Fibroblast of lung (primary cell): Measurements from ENCODE around the gene PLN. TPM values are rescaled to one million over a fixed set of nuclear protein-coding genes. Genes with fewer than 3 reads are reported as not detected.

Experiments used
- DNase-seq, 2 donors: peaks; one replicate each; pipeline versions ENCODE4 v3.0.0 to v3.0.0-alpha.2; 2010; ENCODE audit warnings: low read depth in 2 of 2
- H2AFZ ChIP-seq: 2 replicates; pipeline ENCODE4 v1.5.1; 2012; ENCODE audit warnings: low read length, control low read depth, inconsistent platforms
- H3K27ac ChIP-seq: 2 replicates; pipeline ENCODE4 v1.5.1; 2011; ENCODE audit warnings: low read length, control low read depth; ENCODE audit not compliant: insufficient read depth
- H3K27me3 ChIP-seq: 2 replicates; pipeline ENCODE4 v1.5.1; 2011; ENCODE audit warnings: mild to moderate bottlenecking, low read length; ENCODE audit not compliant: control insufficient read depth, insufficient read depth
- H3K36me3 ChIP-seq: 2 replicates; pipeline ENCODE4 v1.5.1; 2011; ENCODE audit warnings: low read length; ENCODE audit not compliant: control insufficient read depth, insufficient read depth
- H3K4me1 ChIP-seq: 2 replicates; pipeline ENCODE4 v1.5.1; 2011; ENCODE audit warnings: low read length; ENCODE audit not compliant: control insufficient read depth, insufficient read depth; ENCODE audit errors: extremely low read depth
- H3K4me2 ChIP-seq: 2 replicates; pipeline ENCODE4 v1.5.1; 2011; ENCODE audit warnings: low read length, control low read depth; ENCODE audit not compliant: insufficient read depth; ENCODE audit errors: extremely low read depth
- H3K4me3 ChIP-seq, 4 experiments: fragments of 200-600 bp in 1 of 4; sonication (generic) in 1 of 4; replicated peaks in 1 of 4; 2 replicates each; pipeline ENCODE4 v1.5.1; 2011 to 2016; ENCODE audit warnings: low read length in 4 of 4, low read depth in 3 of 4, mild to moderate bottlenecking in 3 of 4, control low read depth in 2 of 4, inconsistent platforms in 1 of 4, mixed read lengths in 1 of 4; ENCODE audit not compliant: insufficient read depth in 1 of 4; ENCODE audit errors: control extremely low read depth in 1 of 4
- H3K79me2 ChIP-seq: 2 replicates; pipeline ENCODE4 v1.5.1; 2012; ENCODE audit warnings: mild to moderate bottlenecking, low read length, inconsistent platforms; ENCODE audit not compliant: control insufficient read depth, insufficient read depth
- H3K9ac ChIP-seq: 2 replicates; pipeline ENCODE4 v1.5.1; 2011; ENCODE audit warnings: mild to moderate bottlenecking, low read length, control low read depth; ENCODE audit not compliant: insufficient read depth
- H3K9me3 ChIP-seq: 2 replicates; pipeline ENCODE4 v1.5.1; 2012; ENCODE audit warnings: low read depth, low read length; ENCODE audit not compliant: control insufficient read depth, insufficient read depth
- H4K20me1 ChIP-seq: 2 replicates; pipeline ENCODE4 v1.5.1; 2011; ENCODE audit warnings: low read length; ENCODE audit not compliant: control insufficient read depth, insufficient read depth; ENCODE audit errors: extremely low read depth
- CTCF ChIP-seq, 2 donors: IDR thresholded peaks in 1 of 2; conservative IDR thresholded peaks in 1 of 2; 1 replicate in 1 of 2; 2 replicates in 1 of 2; pipeline ENCODE4 v1.5.1; 2011 to 2012; ENCODE audit warnings: low read length in 2 of 2, control low read depth in 1 of 2, inconsistent platforms in 1 of 2, low read depth in 1 of 2, mild to moderate bottlenecking in 1 of 2
- EZH2 ChIP-seq: IDR thresholded peaks from 2 replicates; pipeline ENCODE4 v1.5.1; 2012; ENCODE audit warnings: low read length, control low read depth, mild to moderate bottlenecking; ENCODE audit errors: missing control alignments
- polyA plus RNA-seq, 2 donors: library from polyadenylated mRNA; depleted of rRNA in 1 of 2; stranded (reverse) in 1 of 2; unstranded in 1 of 2; fragments of >200 nt; gene quantifications; 2 replicates each; pipeline ENCODE4 v1.2.1, GENCODE V29; 2011 to 2012; ENCODE audit warnings: missing spikeins in 1 of 2
- total RNA-seq: library from RNA; depleted of rRNA; stranded (reverse); fragments of >200 nt; gene quantifications from 2 replicates; pipeline ENCODE4 v1.2.1, GENCODE V29; 2014

The PLN gene
- total and polyA plus RNA-seq, 2 donors (not counting 1 experiment from before 2014, with no cell fraction given) = 1.3 to 2.0 TPM

GRCh38 chr6:118598324-118598723 lies 50.2 kb downstream of the PLN start:
- Histone ChIP-seq H3K4me1 (no peaks in the 10 kb centered on the region), H3K9me3 (no peaks in the 10 kb centered on the region), H3K4me2 (no peak overlapping the region), H3K9ac (no peak overlapping the region), H3K79me2 (peaks cover 9% of the 10 kb centered on the region), H3K27me3 (no peaks in the 10 kb centered on the region), H2AFZ (no peak overlapping the region), H3K27ac (no peak overlapping the region), H3K4me3 (no peak overlapping the region), H3K36me3 (no peaks in the 10 kb centered on the region), H4K20me1 (no peaks in the 10 kb centered on the region)
- no peak for DNase-seq
- TF ChIP-seq EZH2 (no peak), CTCF (conservative IDR thresholded peaks at IDR 0.05 in 1 of 2, IDR thresholded peaks at IDR 0.05 in 1 of 2; ENCODE audit: low read depth in 1 of 2, low read length in 2 of 2) (no peak)

GRCh38 chr6:118602300-118602699 lies 54.2 kb downstream of the PLN start:
- Histone ChIP-seq H3K27me3 (no peaks in the 10 kb centered on the region), H3K36me3 (no peaks in the 10 kb centered on the region), H3K9me3 (no peaks in the 10 kb centered on the region), H2AFZ (no peak overlapping the region), H3K27ac (no peak overlapping the region), H4K20me1 (no peaks in the 10 kb centered on the region), H3K4me3 (no peak overlapping the region), H3K9ac (no peak overlapping the region), H3K79me2 (peaks cover 7% of the 10 kb centered on the region), H3K4me2 (no peak overlapping the region), H3K4me1 (no peaks in the 10 kb centered on the region)
- DNase-seq = no peak
- no peak for TF ChIP-seq CTCF (conservative IDR thresholded peaks at IDR 0.05 in 1 of 2, IDR thresholded peaks at IDR 0.05 in 1 of 2; ENCODE audit: low read depth in 1 of 2, low read length in 2 of 2)
- no peak for TF ChIP-seq EZH2

GRCh38 chr6:118603372-118603771 lies 55.3 kb downstream of the PLN start:
- no peaks in the 10 kb centered on the region for H3K4me1 ChIP-seq
- H3K27me3 ChIP-seq = no peaks in the 10 kb centered on the region
- no peak overlapping the region for H3K27ac ChIP-seq
- no peak overlapping the region for H3K4me3 ChIP-seq
- H3K4me2 ChIP-seq = no peak overlapping the region
- TF ChIP-seq CTCF (conservative IDR thresholded peaks at IDR 0.05 in 1 of 2, IDR thresholded peaks at IDR 0.05 in 1 of 2; ENCODE audit: low read depth in 1 of 2, low read length in 2 of 2) (no peak), EZH2 (no peak)
- peaks cover 10% of the 10 kb centered on the region for H3K79me2 ChIP-seq
- no peaks in the 10 kb centered on the region for H4K20me1 ChIP-seq
- H3K9ac ChIP-seq = no peak overlapping the region
- no peaks in the 10 kb centered on the region for H3K36me3 ChIP-seq
- no peaks in the 10 kb centered on the region for H3K9me3 ChIP-seq
- no peak overlapping the region for H2AFZ ChIP-seq
- DNase-seq = no peak
